GM19324 (cell line): ENCODE results near the gene PRND.
"Not testable (repeated sequence)": the region's sequence is repeated elsewhere in the genome, so short reads cannot be mapped to it uniquely, and the experiment has no call there.

ENCODE experiments used
- ATAC-seq: cut with Tn5 transposase; IDR thresholded peaks from one replicate; pipeline ENCODE4 v1.9.1; 2021; ENCODE audit warnings: mild to moderate bottlenecking, moderate library complexity; ENCODE audit not compliant: unreplicated experiment, low FRiP score

PRND gene

DNA sequence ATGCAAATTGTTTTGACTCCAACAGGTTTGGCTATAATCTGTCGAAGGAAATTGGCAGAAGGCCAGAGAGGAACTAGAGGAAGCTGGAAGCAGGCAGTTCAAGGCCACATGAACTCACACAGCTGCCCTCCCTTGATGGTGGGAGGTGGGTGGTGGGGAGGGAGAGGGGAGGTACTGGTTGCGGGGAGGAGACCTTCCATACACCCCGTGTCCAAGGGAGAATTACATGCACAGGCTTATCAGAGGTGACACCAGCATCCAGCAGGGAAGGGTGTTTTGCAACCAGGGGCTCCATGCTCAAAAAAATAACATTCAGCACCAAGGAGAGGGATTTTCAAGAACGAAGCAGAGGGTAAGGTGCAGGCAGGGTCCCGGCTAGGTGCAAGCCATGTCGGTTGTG lies 9.1 kb downstream of the PRND start:
- no peak for ATAC-seq

DNA sequence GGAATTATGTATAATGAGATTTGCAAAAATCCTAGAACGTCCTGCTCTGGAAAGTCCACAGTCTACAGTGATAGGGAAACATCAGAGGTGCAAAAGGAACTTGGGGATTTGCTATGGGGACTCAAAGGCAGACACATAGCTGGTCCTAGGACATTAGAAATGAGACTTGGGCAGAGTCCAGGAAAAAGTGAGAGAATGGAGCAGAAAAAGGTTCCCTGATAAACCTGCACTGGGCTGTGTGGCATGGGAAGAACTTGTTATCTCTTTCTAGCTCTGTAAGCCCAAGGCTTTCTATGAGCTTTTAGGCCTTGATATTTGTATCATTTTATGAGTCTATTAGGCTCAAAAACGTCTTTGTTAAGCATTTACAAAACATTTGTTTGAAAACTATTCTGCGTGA lies 15.2 kb downstream of the PRND start:
- no peak for ATAC-seq

DNA sequence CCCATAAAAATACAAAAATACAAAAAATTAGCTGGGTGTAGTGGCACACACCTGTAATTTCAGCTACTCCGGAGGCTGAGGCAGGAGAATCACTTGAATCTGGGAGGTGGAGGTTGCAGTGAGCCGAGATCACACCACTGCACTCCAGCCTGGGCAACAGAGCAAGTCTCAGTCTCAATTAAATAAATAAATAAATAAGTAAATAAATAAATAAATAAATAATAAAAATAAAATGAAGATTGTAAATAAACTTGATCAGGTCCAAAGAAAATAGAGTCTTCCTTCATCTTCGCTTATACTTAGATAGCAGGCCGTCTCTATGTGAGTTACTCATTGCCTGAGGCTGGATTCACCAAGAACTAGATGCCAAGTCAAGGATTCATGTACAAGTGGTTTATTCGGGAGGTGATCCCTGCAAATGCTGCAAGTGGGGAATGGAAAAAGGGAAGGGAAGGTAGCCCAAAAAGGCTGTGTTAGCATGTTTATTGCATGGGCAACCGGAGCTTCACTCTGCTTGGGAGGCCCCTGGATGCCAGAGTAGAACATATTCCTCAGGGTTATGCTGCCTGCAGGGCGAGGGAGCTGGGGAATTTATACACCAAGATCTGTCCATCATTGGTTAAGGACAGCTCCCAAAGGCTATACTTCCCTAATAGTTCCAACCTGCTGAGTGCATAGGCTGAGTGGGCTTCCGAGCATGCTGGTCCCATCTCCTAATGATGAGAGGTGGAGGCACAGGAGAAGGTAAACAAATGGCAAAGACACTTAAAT lies 16.3 kb downstream of the PRND start:
- ATAC-seq: no peak

DNA sequence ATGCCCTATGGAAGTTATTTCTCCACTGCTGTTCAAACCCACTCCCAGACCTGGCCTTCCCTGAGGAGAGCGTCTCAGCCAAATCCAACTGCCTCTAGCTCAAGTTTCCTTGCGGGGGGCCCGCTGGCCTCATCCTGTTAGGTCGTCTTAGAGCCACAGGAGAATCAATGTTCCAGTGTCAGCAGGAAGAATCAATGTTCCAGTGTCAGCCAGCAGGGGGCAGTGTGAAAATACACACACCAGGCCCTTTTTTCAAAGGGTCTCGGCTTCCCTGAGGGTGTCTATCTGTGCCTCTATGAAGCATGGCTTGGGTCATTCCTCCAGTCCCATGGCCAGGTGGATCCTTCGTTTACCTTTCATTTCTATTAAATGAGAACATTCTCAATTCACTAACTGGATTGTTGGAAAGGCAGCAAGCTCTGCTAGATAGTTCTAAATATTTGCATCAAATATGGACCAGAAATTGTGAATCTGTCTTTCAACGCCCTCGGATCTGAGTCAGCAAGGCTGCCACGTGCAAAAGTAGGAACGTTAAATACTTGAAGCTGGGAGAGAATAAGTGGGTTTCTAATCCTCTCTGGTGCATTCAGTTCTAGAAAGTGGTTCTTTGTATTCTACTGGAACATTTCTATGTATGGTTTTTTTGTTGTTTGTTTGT lies 19.2 kb downstream of the PRND start:
- ATAC-seq: no peak

- ATAC-seq: no peak
Measured at GRCh38 chr20:4748847-4749246, 27.1 kb downstream of the PRND start.

GRCh38 chr20:4749326-4749725 lies 27.6 kb downstream of the PRND start:
- no peak for ATAC-seq

- ATAC-seq: no peak
Measured at GRCh38 chr20:4750381-4750780, 28.7 kb downstream of the PRND start.

- ATAC-seq: not testable (repeated sequence)
Measured at GRCh38 chr20:4759100-4759884, 37.6 kb downstream of the PRND start.

DNA sequence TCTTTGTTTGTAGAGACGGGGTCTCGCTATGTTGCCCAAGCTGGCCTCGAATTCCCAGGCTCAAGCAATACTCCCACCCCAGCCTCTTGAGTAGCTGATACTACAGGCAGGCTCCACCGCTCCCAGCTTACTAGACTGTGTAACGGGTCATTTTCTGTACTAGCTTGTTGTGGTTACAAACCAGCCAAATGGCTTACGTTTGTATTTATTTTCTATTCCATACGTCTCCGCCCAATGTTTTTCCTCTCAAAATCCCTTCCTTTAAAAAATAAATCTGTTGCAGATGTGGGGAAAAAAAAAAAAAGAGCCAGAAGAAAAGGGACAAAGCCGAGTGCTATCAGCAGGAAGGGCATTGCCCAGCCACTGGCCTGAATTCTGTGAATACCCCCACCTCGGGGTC lies 41.6 kb downstream of the PRND start:
- ATAC-seq: no peak

DNA sequence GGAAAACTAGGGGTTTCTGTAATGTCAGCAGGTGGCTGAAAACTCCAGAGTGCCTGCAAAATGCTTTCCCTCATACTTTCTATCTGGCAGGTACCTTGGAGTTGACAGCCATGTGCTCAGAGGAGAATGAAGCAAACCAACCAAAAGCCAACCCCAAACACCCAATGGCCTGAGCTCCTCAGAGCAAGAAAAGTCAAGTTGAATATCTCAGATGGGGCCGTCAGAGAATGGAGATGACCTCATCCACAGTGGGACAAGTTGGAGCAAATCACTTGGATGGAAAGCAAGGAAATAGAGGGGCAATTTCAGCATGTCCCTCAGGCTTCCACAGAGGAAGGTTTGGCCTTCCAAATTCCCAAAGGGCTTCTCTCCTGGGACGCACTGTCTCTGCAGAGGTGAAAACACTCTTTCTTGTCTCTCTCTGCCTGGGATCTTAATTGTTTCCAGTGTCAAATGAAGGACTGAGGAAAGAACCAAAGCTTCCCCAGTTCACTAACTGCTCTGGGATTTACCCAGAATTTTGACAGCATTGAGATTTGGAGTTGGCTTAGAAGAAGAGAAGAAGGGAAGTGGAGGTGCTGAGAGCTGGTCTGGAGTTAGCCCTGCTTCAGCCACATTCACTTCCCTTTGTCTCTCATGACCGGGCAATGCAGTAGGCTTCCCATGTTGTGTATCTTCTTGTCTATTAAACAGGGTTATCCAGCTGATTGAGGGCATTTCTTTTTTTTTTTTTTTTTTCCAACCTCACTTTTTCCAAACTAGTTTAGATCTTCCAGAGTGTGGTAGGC lies 42.2 kb downstream of the PRND start:
- ATAC-seq: no peak

DNA sequence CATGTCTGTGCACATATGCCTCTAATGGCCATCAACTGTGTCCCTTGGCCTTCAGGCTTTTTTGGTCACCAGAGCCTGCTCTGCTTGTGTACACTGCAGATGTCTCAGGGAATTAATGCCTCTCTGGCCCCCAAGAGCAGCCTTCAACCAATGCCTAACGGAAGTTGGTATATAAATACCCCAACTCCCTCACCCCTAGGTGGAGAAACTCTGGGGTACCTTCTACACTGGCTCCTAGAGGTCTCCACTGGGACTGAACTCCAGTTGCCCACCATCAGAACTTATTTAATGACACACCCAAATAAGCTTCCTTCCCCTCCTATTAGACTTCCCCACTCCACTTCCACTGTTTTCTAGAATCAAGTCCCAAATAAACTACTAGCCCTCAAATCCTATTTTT lies 43.1 kb downstream of the PRND start:
- ATAC-seq: no peak

GRCh38 chr20:4765681-4766080 lies 44.0 kb downstream of the PRND start:
- no peak for ATAC-seq

- no peak for ATAC-seq
Measured at GRCh38 chr20:4766631-4767030, 44.9 kb downstream of the PRND start.

GRCh38 chr20:4767084-4767483 lies 45.4 kb downstream of the PRND start:
- ATAC-seq: no peak

- no peak for ATAC-seq
Measured at GRCh38 chr20:4769328-4769727, 47.6 kb downstream of the PRND start.

GRCh38 chr20:4770026-4770425 lies 48.3 kb downstream of the PRND start:
- no peak for ATAC-seq

GRCh38 chr20:4771004-4771403 lies 49.3 kb downstream of the PRND start:
- no peak for ATAC-seq

DNA sequence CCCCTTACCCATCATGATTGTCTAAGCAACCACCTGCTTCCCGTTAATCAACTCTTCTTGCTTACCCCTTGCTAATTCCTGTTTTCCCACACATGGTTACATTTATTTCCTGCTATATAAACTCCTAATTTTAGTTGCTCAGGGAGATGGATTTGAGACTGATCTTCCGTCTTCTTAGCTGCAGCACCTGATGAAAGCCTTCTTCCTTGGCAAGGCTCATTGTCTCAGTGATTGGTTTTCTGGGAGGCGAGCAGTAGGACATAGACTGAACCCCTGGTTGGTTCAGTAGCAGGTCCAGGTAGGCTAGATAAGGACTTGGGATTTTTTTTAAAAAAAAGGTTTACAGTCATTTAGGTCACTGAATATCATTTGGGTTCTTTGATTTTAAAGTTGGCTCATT lies 50.4 kb downstream of the PRND start:
- ATAC-seq: no peak

DNA sequence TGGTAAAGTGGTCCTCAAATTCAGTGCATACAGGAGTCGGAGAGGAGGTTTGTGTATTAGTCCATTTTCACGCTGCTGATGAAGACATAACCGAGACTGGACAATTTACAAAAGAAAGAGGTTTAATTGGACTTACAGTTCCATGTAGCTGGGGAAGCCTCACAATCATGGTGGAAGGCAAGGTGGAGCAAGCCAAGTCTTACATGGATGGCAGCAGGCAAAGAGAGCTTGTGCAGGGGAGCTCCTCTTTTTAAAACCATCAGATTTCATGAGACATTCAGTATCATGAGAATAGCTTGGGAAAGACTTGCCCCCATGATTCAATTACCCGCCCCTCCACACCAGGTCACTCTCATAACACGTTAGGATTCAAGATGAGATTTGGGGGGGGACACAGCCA lies 51.3 kb downstream of the PRND start:
- ATAC-seq: not testable (repeated sequence)

GRCh38 chr20:4773736-4774135 lies 52.0 kb downstream of the PRND start:
- ATAC-seq: no peak

- ATAC-seq: no peak
Measured at GRCh38 chr20:4774207-4774606, 52.5 kb downstream of the PRND start.
